Upper lobe of left lung (tissue), 6 donors: ENCODE data around the gene SERINC5. TPM values are rescaled to one million over a fixed set of nuclear protein-coding genes. Genes with fewer than 3 reads are reported as not detected.

ENCODE experiments used
- ATAC-seq, 2 donors: fragments of 200-7000 bp; cut with Tn5 transposase; one replicate each; pipeline ENCODE4 v1.9.1; 2022; ENCODE audit warnings: mild to moderate bottlenecking in 2 of 2, moderate library complexity in 2 of 2; ENCODE audit not compliant: low FRiP score in 2 of 2
- DNase-seq, 2 donors: peaks; one replicate each; pipeline ENCODE4 v3.0.0-alpha.2; 2019 to 2020
- H3K27ac ChIP-seq, 4 donors: fragments of 200-600 bp; sonication (generic); one replicate each; pipeline ENCODE4 v1.5.1; 2016 to 2019
- H3K27me3 ChIP-seq, 4 donors: fragments of 200-600 bp; sonication (generic); one replicate each; pipeline ENCODE4 v1.5.1; 2017 to 2019
- H3K36me3 ChIP-seq, 4 donors: fragments of 200-600 bp; sonication (generic); one replicate each; pipeline ENCODE4 v1.5.1; 2016 to 2019
- H3K4me1 ChIP-seq, 4 donors: fragments of 200-600 bp; sonication (generic); one replicate each; pipeline ENCODE4 v1.5.1; 2018 to 2019
- H3K4me3 ChIP-seq, 4 donors: fragments of 200-600 bp; sonication (generic); one replicate each; pipeline ENCODE4 v1.5.1; 2017 to 2019; ENCODE audit warnings: mild to moderate bottlenecking in 2 of 4, moderate library complexity in 1 of 4
- H3K9me3 ChIP-seq, 4 donors: fragments of 200-600 bp; sonication (generic); one replicate each; pipeline ENCODE4 v1.5.1; 2018 to 2019
- EP300 ChIP-seq, 4 donors: sonication (generic); formaldehyde crosslinking; IDR thresholded peaks; one replicate each; pipeline ENCODE4 v1.5.1; 2017; ENCODE audit warnings: antibody characterized with exemption in 4 of 4, control low read depth in 2 of 4
- POLR2A ChIP-seq, 4 donors: fragments of 450-650 bp; IDR thresholded peaks; one replicate each; pipeline ENCODE4 v1.5.1; 2016 to 2017; ENCODE audit warnings: antibody characterized with exemption in 4 of 4, mild to moderate bottlenecking in 2 of 4
- POLR2AphosphoS5 ChIP-seq, 2 donors: sonication (generic); formaldehyde crosslinking; IDR thresholded peaks; one replicate each; pipeline ENCODE4 v1.5.1; 2017; ENCODE audit warnings: antibody characterized with exemption in 2 of 2
- WGBS, 2 donors: methylation state at CpG; one replicate each; pipeline ENCODE4 v1.1.5; 2017 to 2018; 5-methylcytosine and 5-hydroxymethylcytosine counted together
- total RNA-seq, 6 donors: library from RNA; depleted of rRNA in 4 of 6; stranded (reverse); fragments of >200 nt in 4 of 6; gene quantifications; one replicate each; pipeline versions ENCODE4 v1.1.0 to v1.2.1, GENCODE V29; 2016 to 2021
- TF ChIP-seq, protein P1 (sequence below), 6 experiments: fragments of 450-650 bp in 4 of 6; fragments of 200-600 bp in 2 of 6; sonication (generic) in 2 of 6; IDR thresholded peaks; one replicate each; pipeline ENCODE4 v1.5.1; 2016 to 2019; ENCODE audit warnings: antibody characterized with exemption in 6 of 6
- donor health status: DM: no; HTN: no; CAD: no; lungs with moderate emphysema.
- donor health status: DM: no; HTN: yes; CAD: no; lungs with severe emphysema.

SERINC5 gene
- total RNA-seq, 6 donors from 2014 or later, result 27.3 to 62.4 (median 41.3) TPM

- no peak overlapping the region for H3K4me3 ChIP-seq
These were observed 16.8 kb downstream of the SERINC5 start for GRCh38 chr5:80238778-80239679.

DNA sequence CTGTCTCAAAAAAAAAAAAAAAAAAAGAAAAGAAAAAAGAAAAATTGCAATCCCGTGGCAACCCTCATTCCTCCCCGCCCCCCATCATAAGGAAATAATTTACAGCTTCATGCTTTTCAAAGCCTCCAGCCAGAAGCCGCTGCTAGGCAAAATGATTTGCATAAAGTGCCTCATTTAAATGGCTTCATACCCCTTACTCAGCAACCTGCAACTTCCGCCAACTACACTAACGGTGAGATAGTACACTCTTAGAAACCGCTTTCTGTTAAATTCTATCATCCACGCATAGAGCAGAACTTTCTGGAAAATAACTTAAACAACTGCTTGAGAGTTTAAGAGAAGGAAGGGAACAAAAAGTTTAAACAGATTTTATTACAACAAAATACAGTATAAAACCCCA lies 17.8 kb downstream of the SERINC5 start:
- Histone ChIP-seq H3K9me3 (peaks cover 0 to 7% (median 6%) of the 10 kb centered on the region in 4 donors), H3K4me1 (peaks cover 14 to 26% (median 21%) of the 10 kb centered on the region in 4 donors), H3K27me3 (no peaks in the 10 kb centered on the region), H3K4me3 (no peak overlapping the region), H3K36me3 (no peaks in the 10 kb centered on the region), H3K27ac (no peak overlapping the region)
- DNase-seq, result no peak
- WGBS, 2 donors, result 84 to 88% methylated on average over 7 of the region's 7 CpGs
- TF ChIP-seq POLR2A (IDR thresholded peaks at IDR 0.05) (no peak), EP300 (IDR thresholded peaks at IDR 0.05) (no peak), POLR2AphosphoS5 (IDR thresholded peaks at IDR 0.05) (no peak)
- TF ChIP-seq, protein P1, sequence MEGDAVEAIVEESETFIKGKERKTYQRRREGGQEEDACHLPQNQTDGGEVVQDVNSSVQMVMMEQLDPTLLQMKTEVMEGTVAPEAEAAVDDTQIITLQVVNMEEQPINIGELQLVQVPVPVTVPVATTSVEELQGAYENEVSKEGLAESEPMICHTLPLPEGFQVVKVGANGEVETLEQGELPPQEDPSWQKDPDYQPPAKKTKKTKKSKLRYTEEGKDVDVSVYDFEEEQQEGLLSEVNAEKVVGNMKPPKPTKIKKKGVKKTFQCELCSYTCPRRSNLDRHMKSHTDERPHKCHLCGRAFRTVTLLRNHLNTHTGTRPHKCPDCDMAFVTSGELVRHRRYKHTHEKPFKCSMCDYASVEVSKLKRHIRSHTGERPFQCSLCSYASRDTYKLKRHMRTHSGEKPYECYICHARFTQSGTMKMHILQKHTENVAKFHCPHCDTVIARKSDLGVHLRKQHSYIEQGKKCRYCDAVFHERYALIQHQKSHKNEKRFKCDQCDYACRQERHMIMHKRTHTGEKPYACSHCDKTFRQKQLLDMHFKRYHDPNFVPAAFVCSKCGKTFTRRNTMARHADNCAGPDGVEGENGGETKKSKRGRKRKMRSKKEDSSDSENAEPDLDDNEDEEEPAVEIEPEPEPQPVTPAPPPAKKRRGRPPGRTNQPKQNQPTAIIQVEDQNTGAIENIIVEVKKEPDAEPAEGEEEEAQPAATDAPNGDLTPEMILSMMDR (IDR thresholded peaks at IDR 0.05), result no peak
- ATAC-seq, result no peak

More at GRCh38 chr5:80238778-80239679, 16.8 kb downstream of the SERINC5 start:
- H3K4me1 ChIP-seq, result peaks cover 14 to 26% (median 19%) of the 10 kb centered on the region in 4 donors
- peaks cover 0 to 8% (median 6%) of the 10 kb centered on the region in 4 donors for H3K9me3 ChIP-seq
- TF ChIP-seq EP300 (IDR thresholded peaks at IDR 0.05) (no peak), POLR2AphosphoS5 (IDR thresholded peaks at IDR 0.05) (no peak), POLR2A (IDR thresholded peaks at IDR 0.05) (no peak)
- TF ChIP-seq, protein P1 (IDR thresholded peaks at IDR 0.05), result no peak
- H3K36me3 ChIP-seq, result no peaks in the 10 kb centered on the region
- H3K27ac ChIP-seq, result peak overlapping the region in 3 of 4 donors; percentile 35 to 42 (median 36)
- DNase-seq (peak in 1 of 2 donors; percentile 57), ATAC-seq (peak in 1 of 2 donors; percentile 66)
- 32 to 34% methylated on average over 7 to 8 of the region's 8 CpGs for WGBS, 2 donors
- H3K27me3 ChIP-seq, result no peaks in the 10 kb centered on the region

DNA sequence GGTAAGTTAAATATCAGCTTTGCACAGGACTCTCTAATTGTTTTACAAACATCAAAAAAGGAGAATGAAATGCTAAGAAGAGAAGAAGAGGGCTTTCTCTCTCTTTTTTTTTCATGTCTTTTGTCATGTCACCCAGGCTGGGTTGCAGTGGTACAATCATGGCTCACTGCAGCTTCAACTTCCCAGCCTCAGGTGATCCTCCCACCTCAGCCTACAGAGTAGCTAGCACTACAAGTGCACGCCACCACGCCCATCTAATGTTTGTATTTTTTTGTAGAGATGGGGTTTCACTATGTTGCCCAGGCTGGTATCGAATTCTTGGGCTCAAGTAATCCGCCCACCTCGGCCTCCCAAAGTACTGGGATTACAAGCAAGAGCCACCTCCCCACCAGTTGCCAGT lies 18.6 kb downstream of the SERINC5 start:
- H3K4me3 ChIP-seq, result no peak overlapping the region
- H3K27ac ChIP-seq, result no peak overlapping the region
- no peaks in the 10 kb centered on the region for H3K27me3 ChIP-seq
- H3K36me3 ChIP-seq, result no peaks in the 10 kb centered on the region
- DNase-seq (no peak), ATAC-seq (no peak)
- 87 to 97% methylated on average over 5 of the region's 5 CpGs for WGBS, 2 donors
- peaks cover 14 to 26% (median 21%) of the 10 kb centered on the region in 4 donors for H3K4me1 ChIP-seq
- H3K9me3 ChIP-seq, result no peaks in the 10 kb centered on the region
- TF ChIP-seq, protein P1 (IDR thresholded peaks at IDR 0.05), result no peak
- TF ChIP-seq EP300 (IDR thresholded peaks at IDR 0.05) (no peak), POLR2AphosphoS5 (IDR thresholded peaks at IDR 0.05) (no peak), POLR2A (IDR thresholded peaks at IDR 0.05) (no peak)

DNA sequence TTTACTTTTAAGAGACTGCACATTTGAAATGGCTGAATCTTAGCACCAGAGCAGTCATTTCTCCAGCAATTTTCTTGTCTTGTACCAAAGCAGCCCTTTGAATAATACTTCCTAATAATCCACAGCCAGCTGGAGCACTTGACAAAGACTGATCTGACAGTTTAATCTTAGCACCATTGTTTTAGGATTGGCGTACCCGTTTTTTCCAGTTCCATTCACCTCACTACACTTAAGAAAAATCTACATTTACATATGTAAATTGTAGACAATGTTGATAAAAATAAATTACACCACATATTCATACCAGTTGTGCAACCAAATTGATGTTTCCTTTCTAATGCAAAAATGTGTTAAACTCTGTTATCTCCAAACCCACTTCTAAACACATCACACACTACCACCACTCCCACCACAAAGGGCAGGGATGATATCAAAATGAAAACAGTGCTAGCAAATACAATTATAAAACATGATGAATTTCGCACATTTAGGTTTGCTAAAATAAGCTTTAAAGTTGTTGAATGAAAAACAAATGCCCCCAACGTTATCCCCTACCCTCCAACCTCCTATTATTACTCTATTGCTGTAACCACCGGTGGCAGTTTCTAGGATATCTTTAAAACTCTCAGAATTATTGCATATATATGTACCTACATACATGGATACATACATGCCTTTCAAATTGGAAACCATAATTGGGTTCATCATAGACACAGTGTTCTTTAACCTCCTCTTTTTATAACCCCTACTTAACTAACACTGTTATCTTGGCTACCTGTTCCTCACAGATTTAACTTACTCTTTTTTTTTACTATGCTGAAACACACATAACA lies 21.5 kb downstream of the SERINC5 start:
- no peak for ATAC-seq
- Histone ChIP-seq H3K36me3 (no peaks in the 10 kb centered on the region), H3K27ac (no peak overlapping the region), H3K4me3 (no peak overlapping the region), H3K9me3 (no peaks in the 10 kb centered on the region), H3K4me1 (peaks cover 12 to 23% (median 20%) of the 10 kb centered on the region in 4 donors), H3K27me3 (no peaks in the 10 kb centered on the region)
- TF ChIP-seq, protein P1 (IDR thresholded peaks at IDR 0.05), result no peak
- TF ChIP-seq POLR2A (IDR thresholded peaks at IDR 0.05) (no peak), POLR2AphosphoS5 (IDR thresholded peaks at IDR 0.05) (no peak)
- DNase-seq, result no peak
- 66 to 71% methylated on average over 5 of the region's 5 CpGs for WGBS, 2 donors
